ENCODE results near the gene LY6G5C.

DNA sequence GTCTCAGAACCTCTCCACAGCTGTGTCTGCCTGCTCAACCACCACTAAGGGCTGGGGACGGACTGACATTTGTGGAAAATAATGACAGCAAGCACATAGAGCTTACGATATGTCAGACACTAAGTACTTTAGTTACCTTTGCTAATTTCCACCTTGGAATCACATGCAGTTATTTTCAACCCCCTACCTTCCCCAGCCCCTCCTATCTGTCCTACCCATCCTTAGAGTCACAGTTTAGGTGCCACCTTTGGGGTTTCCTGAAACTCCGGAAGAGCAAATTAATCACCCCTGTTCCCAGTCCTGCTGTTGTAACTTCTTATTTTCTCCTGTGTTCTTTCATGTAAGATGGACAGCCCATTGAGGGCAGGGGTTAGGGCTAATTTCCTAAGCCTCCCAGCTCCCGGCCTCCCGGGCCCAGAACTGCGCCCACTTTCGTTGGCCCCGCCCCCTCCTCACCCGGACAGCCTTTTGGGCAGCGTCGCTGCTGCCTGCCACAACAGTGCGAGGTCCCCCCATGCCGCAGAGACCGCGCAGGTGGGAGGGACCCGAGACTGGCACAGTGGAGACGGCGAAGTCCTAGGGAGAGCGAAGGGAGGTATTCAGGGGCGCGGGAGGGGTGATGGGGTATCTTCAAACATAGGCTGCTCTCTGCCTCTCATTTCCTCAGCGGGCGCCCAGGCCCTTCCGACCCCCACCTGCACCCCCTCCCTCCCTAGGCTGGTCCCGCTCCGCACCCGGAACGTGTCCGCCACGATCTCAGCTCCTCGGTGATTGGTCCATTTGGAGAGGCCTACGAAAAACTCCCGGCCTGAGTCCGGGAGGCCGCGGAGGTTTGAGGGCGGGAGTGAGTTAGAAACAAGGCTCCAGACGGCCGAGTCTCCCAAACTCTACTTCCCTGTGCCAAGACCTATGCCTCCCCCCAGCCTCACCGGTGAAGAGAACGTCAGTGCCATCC is 47.1 kb upstream of the LY6G5C start:
- TF ChIP-seq POLR2A (IDR thresholded peaks at IDR 0.05): no peak
- TF ChIP-seq, protein P1, sequence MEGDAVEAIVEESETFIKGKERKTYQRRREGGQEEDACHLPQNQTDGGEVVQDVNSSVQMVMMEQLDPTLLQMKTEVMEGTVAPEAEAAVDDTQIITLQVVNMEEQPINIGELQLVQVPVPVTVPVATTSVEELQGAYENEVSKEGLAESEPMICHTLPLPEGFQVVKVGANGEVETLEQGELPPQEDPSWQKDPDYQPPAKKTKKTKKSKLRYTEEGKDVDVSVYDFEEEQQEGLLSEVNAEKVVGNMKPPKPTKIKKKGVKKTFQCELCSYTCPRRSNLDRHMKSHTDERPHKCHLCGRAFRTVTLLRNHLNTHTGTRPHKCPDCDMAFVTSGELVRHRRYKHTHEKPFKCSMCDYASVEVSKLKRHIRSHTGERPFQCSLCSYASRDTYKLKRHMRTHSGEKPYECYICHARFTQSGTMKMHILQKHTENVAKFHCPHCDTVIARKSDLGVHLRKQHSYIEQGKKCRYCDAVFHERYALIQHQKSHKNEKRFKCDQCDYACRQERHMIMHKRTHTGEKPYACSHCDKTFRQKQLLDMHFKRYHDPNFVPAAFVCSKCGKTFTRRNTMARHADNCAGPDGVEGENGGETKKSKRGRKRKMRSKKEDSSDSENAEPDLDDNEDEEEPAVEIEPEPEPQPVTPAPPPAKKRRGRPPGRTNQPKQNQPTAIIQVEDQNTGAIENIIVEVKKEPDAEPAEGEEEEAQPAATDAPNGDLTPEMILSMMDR (IDR thresholded peaks at IDR 0.05): no peak

All from adrenal gland (tissue), 5 donors.